ENCODE measurements around the gene DKKL1.
"Not testable (repeated sequence)": the region's sequence is repeated elsewhere in the genome, so short reads cannot be mapped to it uniquely, and the experiment has no call there.

DKKL1 gene

DNA sequence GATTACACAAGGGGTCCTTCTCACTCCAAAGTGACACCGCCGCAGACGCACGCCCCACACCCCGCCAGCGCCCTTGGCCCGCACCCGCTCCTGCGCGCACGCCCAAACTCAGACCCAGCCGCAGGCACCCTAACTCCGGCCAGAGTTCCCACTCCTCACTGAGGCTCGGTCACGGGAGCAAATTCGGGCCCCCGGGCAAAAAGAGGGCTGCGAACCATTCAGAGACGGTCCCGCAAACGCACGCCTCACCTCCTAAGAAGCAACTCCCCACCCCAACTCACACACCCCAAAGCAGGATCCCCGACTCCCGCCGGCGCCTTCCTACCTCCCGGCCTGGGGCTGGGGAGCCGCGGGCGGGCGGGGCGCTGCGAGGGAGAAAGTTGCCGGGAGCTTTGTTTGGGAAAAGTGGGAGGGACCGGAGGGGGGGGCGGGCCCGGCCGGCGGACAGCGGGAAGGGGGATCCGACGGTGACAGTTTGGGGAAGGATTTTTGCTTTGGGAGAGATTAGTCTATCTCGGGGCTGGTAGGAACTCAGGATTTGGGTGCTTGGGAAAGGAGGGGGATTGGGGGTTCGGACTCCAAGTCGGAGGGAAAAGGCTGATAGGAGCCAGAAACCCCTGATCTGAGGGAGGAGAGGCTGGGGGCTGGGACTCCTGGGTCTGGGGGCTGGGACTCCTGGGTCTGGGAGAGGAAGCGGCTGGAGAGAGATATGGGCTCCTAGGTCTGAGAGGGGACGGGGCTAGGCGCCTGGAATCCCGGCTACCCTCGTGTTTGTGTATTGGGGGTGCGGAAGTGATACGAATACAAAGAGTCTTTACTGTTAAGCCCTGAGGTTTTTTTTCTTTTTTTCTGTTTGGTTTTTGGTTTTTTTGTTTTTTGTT, 1.4 kb upstream of the DKKL1 start, which contains the start of gene TEAD2:
TSS of gene TEAD2 (minus strand) at position 369 of the 881 bp plus-strand sequence. CDS start 2,341 bp downstream, outside the sequence.
- no peak for DNase-seq (ENCODE audit: low read depth in 2 of 2)

DNA sequence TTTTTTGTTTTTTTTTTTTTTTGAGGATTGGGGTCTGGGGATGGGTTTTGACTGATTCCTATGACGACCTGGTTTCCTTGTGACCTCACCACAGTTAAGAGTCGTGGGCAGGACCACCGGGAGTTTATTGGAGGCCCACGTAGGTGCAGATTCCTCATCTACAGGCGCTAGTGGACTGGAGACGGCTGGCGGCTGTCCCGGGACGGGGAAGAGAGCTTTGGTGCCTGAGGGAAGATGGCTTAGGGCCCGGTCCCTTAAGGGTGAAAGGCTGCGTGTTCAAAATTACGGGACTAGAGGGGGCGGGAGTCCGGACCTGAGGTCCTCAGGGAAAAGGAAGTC, 779 bp upstream of the DKKL1 start:
- no peak for DNase-seq (ENCODE audit: low read depth in 2 of 2)

DNA sequence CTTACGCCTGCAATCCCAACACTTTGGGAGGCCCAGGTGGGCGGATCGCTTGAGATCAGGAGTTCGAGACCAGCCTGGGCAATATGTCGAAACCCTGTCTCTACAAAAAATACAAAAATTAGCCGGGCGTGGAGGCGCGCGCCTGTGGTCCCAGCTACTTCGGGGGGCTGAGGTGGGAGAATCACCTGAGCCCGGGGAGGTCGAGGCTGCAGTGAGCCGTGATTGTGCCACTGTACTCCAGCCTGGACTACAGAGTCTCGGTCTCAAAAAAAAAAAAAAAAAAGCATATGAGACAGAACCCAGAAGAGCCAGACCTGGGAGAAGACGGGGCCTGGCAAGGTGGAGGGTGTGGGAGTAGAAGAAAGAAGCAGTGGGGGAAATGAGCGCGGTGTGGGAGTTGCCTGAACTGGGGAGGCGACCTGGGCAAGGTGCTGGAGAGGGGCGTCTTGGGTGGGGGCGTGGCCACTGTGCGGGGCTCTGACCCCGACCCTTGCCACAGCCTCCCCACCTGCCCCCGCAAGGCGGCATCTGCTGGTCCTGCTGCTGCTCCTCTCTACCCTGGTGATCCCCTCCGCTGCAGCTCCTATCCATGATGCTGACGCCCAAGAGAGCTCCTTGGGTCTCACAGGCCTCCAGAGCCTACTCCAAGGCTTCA, 533 bp downstream of the DKKL1 start:
- no peak for DNase-seq (ENCODE audit: low read depth in 2 of 2)

DNA sequence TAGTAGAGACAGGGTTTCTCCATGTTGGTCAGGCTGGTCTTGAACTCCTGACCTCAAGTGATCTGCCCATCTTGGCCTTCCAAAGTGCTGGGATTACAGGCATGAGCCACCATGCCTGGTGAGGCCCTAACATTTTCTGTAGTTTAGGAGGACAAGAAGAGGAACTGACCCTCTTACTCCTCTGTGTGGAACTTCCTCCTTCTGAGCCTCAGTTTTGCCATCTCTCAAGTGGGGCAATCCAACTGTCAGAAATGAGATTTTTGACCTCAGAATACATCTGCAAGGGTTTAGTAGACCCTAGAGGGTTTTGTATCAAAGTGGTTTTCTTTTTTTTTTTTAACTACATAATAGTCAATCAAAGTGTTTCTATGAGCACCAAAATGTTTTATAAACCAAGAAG, 2.4 kb downstream of the DKKL1 start:
- DNase-seq (ENCODE audit: low read depth in 2 of 2) = no peak

DNA sequence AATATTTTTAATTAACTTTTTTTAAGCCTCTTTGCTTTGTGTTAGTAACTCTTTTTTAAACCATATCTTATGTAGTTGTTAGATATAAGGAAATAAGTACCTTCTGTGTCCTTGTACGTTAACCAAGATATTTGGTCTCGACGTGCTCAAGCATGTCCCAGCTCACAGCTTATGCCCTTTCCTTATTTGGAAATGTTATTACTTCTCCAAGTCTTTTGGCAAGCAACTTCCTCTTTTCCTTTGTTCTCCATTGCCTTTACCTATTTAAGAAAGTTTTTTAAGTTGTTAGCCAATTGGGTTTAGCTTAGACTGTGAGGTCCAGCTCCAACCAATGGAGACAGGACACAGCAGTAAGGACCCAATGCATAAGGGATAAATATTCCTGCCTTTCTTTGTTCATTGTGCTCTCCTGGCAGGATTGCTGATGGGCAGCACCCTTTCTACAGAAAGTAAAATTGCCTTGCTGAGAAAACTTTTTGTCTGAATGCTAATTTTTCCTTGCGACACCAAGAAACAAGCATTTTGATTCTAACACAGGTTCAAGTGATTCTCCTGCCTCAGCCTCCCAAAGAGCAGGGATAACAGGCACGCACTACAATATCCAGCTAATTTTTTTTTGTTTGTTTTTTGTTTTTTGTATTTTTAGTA, 5.2 kb downstream of the DKKL1 start:
- no peak for DNase-seq (ENCODE audit: low read depth in 2 of 2)

DNA sequence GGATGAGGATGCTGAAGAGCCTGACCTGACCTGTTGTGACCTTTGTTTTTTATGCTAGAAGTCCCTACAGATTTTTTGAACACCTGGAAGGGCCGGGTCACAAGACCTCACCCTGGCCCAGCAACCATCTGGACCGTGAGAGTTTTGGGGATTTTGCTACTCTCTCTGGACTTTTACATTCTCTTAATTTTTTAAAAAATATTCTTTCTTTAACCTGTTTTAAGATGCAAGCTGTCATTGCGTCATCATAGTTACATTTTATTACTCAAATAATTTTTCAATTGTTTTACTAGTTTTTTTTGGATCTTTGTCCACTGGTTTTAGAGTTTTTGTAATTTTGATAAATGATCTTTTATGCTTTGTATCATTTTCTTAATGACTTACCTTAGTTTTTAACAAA, 7.5 kb downstream of the DKKL1 start:
- DNase-seq (ENCODE audit: low read depth in 2 of 2) = no peak

DNA sequence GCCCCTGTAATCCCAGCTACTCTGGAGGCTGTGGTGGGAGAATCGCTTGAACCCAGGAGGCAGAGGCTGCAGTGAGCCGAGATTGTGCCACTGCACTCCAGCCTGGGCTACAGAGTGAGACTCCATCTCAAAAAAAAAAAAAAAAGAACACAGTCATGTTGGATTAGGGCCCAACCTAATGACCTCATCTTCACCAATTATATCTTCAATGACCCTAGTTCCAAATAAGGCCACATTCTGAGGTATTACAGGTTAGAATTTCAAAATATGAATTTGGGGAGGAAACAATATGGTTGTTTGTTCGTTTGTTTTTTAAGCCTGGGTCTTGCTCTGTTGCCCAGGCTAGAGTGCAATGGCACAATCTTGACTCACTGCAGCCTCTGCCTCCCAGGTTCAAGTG, 9.5 kb downstream of the DKKL1 start:
- not testable (repeated sequence) for DNase-seq (ENCODE audit: low read depth in 2 of 2)

DNA sequence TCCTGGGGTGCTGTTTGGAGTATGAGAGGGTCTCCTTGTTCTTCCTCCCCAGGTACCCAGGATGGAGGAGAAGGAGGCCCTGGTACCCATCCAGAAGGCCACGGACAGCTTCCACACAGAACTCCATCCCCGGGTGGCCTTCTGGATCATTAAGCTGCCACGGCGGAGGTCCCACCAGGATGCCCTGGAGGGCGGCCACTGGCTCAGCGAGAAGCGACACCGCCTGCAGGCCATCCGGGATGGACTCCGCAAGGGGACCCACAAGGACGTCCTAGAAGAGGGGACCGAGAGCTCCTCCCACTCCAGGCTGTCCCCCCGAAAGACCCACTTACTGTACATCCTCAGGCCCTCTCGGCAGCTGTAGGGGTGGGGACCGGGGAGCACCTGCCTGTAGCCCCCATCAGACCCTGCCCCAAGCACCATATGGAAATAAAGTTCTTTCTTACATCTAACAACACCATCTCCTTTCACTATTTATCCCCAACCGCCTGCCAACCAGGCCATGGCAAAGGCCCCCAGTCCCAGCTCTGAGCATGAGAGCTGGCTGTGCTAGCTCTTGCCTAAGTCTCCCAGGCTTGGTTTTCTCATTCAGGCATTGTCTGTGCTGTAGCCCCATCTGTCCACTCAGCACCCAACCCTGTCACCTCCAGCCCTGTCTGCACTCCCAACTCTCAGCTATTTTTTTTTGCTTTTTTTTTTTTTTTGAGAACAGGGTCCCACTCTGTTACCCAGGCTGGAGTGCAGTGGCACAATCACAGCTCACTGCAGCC, 11.2 kb downstream of the DKKL1 start:
- no peak for DNase-seq (ENCODE audit: low read depth in 2 of 2)

DNA sequence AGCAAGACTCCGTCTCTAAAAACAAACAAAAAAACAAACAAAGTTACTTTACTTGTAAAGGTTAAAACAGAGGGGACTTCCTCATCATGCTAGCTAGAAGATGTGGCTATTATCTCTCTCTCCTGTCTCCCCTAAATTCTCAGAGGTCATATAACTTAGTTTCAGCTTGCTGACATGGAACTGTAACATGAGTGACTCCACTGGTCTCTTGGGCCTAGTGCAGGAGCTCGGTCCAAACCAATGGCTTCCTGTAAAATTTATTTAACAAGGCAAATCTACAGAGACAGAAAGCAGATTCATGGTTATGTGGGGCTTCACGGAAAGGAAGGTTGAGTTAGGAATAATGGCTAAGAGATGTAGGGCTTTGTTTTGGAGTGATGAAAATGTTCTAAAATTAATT, 14.8 kb downstream of the DKKL1 start:
- no peak for DNase-seq (ENCODE audit: low read depth in 2 of 2)

DNA sequence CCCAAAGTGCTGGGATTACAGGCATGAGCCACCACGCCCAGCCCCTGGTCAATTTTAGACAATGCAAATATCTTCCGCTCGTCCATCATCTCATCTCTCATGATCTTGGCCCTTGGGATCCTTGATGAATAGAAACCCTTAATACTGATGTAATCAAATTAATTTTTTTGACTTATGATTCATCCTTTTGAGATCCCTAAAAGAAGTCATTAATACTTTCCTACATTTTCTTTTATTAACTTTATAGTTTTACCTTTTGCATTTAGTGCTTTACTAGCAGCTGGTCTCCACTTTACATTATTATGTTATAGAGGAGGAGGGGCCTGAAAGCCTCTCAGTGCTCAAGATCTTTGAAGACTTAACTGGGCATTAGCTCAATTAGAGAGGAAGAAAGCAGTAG, 16.7 kb downstream of the DKKL1 start:
- no peak for DNase-seq (ENCODE audit: low read depth in 2 of 2)

DNA sequence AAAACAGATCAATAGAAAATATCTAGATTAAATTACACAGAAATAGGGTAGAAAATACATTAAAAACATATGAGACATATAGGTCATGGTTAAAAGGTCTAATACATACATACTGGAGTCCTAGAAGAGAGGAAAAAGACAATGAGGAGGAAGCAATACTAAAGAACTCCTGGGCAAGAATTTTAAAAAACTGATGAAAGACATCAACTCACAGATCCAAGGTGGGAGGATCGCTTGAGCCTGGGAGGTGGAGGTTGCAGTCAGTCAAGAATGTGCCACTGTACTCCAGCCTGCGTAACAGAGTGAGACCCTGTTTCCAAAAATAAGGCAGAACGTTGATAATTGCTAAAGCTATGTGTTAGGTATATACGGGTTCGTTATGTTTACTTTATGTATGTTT, 19.0 kb downstream of the DKKL1 start:
- no peak for DNase-seq (ENCODE audit: low read depth in 2 of 2)

DNA sequence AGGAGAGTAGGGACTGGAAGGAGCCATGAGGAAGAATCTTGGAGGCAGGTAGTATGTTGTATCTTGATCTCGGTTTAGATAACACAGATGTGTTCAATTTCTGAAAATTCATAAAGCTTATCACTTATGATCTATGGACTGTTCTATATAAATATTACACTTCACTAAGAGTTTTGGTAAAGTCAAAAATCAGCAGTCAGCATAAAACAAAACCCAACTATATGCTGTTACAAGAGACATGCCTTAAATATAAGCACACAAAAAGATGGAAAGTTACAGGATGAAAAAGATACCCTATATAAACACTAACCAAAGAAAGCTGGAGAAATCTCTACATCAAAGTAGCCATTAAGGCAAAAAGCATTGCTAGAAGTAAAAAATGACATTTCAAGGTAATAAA, 19.9 kb downstream of the DKKL1 start:
- no peak for DNase-seq (ENCODE audit: low read depth in 2 of 2)

DNA sequence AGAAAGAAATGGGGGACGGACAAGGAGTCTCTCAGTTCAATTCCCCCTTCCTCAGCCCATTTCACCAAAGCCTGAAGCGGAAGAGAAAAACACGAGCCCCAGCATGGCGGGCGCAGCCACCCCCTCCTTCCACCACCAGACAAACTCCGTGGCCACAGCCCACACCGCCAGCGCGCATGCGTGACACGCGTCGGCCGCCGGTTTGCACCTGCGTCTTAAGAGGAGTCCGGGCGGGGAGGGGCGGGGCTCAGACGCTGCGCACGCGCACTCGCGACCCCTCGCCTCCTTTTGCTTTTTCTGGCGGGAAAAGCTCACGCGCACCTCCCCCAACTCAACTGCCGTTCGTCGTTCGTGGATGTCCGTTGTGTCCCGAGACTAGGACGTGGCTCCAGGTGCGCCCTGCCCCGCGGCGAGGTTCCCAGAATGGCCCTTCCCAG, 24.3 kb downstream of the DKKL1 start, which contains the start of gene KASH5:
TSS of gene KASH5 (plus strand) at position 314 of the 437 bp plus-strand sequence. CDS start 2,635 bp downstream, outside the sequence.
- peak; percentile 70 to 90 for DNase-seq (ENCODE audit: low read depth in 2 of 2)

DNA sequence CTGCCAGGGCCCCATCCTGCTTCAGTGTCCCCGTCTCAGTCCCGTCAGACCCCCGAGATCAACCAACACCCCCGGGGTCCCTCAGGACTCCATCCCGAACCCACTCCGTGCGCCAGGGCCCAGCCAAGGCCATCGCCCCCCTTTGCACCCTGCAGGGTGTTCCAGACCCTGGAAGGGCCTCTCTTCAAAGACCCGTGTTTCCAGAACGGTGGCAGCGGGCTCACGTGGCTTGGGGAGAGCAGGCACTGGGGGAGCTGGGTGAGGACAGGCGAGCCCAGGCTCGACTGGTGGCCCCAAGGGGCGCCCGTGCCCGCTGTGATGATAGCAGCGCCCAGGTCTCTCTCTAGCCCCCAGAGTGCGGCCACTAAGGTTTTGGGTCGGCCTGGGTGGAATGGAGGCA, 25.7 kb downstream of the DKKL1 start:
- DNase-seq (ENCODE audit: low read depth in 2 of 2) = no peak

DNA sequence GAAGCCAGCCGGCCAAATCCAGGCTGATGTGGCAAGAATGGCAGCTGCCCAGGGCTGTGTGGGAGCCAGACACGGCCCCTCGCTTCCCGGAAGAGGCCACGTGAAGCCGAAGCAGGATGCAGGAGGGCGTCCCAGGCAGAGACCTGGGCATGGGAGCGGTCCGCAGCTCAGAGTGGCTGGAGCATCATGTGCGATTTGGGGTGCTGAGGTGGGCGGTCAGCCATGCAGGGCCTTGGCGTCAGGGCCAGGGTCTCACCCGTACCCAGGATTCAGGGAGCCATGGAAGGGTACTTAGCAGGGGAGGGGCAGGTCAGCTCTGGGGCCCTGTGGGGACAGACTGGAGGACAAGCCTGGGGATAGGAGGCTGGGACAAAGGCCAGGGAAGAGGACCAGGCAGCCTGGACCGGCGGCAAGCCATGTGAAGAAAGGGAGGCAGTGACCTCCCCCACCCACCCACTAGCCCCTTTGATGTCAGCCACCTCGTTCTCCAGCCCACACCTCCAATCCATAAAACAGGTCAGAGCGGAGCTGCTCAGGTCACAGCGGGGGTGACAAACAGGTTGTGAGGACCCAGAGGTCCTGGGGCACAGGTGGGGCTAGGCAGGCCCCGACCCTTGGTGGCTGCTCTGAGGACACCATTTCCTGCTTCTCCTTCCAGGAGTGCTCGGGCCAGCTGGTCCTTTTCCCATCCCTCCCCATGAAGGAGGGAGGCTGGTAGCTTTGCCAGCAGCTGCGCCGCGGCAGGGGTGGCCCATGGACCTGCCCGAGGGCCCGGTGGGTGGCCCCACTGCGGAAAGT, 26.7 kb downstream of the DKKL1 start:
- no peak for DNase-seq (ENCODE audit: low read depth in 2 of 2)

DNA sequence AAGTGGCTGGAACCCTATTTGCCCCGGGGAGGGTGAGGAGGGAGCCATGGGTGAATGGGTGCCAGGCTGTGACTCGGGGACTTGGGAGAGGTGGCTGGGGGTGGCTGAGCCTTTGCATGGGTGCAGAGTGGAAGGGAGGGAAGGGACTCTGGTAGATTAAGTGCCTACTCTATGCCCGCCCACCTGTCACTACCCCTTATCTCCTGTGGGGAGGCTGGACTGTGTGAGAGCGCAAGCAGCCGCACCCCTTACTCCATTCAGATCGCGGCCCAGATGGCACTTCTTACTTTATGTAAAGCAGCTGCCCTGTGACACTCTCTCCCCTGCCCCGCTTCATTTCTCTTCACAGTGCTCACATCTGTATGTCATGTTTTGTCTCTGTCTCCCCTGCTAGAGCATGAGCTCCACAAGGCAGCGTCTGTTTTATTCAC, 27.3 kb downstream of the DKKL1 start:
- DNase-seq (ENCODE audit: low read depth in 2 of 2) = no peak

DNA sequence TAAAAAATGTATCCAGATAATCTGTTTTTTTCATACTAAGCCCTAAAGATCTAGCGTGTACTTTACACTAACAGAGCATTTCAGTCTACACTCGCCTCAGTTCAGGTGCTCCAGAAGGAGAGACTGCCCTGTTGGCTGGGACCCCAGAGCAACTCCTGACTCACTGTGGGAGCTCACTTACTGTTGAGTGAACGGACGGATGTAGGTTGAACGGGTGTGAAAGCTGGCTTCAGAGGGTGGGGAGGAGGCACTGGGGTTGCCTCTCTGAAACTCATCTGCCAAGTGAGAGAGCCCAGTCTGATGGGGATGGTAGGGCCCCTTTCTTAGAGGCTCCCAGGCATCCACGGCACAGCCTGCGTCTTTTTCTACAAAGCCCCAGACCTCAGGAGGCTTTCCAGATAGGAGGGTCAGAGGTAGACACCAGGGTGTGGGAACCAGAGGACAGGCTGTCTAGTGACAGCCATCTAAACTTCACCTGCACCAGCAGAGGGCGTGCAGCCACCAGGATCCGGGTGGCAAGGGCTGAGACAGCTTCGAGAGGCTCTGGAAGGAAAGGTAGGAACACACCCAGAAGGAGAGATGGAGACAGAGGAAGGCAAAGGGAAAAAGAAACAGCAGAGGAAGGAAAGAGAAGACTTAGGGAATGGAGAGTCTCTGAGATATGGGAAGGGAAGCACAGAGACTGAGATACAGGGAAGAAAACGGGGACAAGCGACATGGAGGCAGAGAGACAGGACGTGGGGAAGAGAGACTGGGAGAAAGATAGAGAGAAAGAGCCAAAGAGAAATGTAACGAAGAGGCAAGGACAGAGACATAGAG, 28.1 kb downstream of the DKKL1 start:
- DNase-seq (ENCODE audit: low read depth in 2 of 2) = peak; percentile 56 to 63

DNA sequence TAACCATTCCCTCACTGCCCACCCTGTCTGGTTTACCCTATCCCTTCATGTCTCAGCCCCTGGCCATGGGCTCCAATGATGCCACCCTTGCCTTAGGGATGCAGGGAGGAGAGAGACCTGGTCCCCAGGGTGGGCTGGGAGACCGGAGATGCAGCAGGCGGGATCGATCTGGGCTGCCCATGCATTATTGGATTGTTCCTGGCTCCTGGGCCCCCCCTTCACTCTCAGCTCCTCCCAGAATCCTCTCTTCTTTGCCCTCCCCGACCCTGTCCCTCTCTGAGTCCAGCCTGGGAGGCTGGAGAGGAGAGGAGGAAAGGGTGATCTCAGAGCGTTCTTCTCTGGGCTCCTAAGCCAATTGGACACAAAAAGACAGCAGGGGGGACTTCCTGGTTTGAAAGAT, 30.2 kb downstream of the DKKL1 start:
- DNase-seq (ENCODE audit: low read depth in 2 of 2) = no peak

DNA sequence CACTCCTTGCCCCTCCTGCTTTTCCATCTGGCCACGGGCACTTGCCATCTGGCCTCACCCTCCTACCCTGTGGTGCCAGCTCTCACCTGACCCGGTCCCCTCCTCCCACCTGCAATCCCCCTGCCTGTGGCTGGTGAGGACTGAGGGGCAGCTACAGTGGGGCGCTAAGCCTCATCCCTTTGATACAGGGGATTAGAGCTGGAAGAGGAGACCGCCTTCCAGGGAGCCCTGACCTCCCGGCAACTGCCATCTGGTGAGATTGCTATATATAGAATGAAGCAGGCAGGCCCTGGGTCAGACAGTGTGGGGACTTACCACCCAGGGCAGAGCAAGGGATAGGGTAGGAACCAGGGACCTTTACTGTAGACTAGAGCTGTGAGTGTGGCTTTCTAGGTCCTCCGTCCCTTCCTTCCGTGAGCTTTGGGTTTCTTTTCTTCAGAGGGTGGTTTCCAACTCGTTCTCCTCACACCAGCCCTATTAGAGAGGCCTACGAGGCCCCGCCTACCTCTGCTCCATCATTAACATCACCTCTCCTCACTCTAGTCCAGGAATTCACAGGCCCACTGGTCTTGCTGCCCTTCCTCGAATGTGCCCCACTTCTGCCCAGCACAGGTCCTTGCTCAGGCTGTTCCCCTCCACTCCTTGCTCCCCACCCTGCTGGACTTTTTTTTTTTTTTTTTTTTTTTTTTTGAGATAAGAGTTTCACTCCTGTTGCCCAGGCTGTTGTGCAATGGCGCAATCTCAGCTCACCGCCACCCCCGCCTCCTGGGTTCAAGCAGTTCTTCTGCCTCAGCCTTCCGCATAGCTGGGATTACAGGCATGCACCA, 32.1 kb downstream of the DKKL1 start:
- no peak for DNase-seq (ENCODE audit: low read depth in 2 of 2)

Data from stimulated activated CD8-positive, alpha-beta memory T cell treated with anti-CD3 and anti-CD28 coated beads, Interleukin-15, amount 100 ng/mL, for 48 hours (primary cell).